ENCODE measurements around the gene GPR21.

DNA sequence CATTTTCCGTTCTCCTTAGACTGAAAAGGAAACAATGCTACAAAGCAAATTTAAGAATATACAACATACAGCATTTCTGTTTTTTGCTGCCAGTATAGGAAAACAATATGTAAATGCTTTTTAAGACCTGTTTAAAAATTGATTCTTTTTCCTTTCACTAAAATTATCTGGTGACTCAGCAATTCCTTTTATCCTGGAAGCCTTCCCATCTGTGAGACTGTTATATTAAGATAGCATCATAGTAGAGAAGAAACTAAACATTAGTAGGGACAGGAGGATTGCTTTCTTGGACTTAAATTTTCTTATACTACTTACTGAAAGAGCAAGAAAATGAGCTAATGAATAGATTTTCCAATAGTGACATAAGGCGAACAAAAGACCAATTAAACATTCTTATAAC, 30.0 kb upstream of the GPR21 start:
- TF ChIP-seq, protein P1, sequence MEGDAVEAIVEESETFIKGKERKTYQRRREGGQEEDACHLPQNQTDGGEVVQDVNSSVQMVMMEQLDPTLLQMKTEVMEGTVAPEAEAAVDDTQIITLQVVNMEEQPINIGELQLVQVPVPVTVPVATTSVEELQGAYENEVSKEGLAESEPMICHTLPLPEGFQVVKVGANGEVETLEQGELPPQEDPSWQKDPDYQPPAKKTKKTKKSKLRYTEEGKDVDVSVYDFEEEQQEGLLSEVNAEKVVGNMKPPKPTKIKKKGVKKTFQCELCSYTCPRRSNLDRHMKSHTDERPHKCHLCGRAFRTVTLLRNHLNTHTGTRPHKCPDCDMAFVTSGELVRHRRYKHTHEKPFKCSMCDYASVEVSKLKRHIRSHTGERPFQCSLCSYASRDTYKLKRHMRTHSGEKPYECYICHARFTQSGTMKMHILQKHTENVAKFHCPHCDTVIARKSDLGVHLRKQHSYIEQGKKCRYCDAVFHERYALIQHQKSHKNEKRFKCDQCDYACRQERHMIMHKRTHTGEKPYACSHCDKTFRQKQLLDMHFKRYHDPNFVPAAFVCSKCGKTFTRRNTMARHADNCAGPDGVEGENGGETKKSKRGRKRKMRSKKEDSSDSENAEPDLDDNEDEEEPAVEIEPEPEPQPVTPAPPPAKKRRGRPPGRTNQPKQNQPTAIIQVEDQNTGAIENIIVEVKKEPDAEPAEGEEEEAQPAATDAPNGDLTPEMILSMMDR (IDR thresholded peaks at IDR 0.05) = no peak
- no peak for TF ChIP-seq POLR2A (IDR thresholded peaks at IDR 0.05)
